ENCODE measurements around the gene ZNF550.

Gene ZNF550

DNA sequence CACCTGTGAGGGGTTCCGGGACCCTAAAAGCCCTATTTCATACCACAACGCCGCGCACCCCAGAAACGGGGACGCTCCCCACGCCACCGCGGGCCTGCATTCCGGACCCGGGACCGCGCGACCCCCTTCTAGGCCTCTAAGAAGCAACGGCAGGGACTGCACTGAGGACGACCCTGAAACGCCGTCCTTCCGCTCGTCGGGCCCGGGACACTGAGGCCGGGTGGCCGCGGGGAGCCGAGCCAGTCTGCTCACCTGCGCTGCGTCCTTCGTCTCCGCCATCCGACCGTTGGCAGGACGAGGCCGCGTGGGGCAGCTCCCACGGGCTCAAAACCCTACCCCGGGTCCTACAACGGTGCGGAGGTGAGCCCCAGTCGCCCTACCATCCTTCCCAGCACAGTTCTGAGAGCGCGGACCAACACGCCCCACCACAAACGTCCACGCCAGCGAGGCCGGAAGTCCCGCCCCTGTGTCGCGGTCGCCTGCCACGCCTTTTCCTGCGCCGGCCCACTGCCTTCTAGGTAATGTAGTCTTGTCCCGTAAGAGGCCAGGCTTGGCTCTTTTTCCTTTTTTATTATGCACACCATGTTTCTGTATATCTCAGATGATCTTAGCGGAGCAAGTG is at the start of gene ZNF550:
Gene ZNF550 (minus strand): TSS at position 460 of the 622 bp plus-strand sequence. CDS start 181 bp downstream, at position 279.
- DNase-seq, result peak; percentile 96

DNA sequence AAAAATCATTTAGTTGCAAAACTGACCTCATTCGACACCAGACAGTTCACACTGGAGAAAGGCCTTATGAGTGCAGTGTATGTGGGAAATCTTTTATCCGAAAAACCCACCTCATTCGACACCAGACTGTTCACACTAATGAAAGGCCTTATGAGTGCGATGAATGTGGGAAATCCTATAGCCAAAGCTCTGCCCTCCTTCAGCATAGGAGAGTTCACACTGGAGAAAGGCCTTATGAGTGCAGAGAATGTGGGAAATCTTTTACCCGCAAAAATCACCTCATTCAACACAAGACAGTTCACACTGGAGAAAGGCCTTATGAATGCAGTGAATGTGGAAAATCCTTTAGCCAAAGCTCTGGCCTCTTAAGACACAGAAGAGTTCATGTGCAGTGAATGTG is 47.3 kb upstream of the ZNF550 start:
- no peak for DNase-seq

DNA sequence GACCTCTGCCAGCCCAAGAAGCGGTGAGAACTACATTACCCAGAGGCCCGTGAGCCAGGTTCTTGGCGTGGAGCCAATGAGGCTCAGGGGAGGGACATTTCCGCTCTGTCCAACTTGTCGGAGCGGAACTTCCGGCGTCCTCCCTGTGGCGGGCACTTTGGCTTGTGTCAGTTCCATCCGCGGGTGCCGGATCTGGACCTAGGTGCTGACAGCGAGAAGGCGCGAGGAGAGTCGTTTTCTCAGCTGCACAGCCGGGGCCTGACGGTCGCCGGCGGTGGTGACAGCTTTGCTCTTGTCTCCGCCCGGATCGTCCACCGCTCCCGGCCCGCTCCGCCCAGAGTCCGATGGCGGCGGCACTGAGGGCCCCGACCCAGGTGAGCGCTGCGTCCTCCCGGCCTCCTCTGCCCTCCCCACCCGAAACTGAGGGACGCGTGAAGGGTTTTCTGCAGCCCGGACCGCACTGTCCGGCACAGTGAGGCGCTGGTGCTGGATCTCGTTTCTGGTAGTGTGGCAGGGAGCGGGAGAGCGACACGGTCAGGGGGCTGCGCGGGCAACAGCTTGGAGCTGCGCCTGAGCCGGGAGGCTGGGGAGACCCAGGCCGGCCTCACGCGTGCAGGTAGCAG is 40.2 kb upstream of the ZNF550 start, which contains the start of gene ZNF530:
Gene ZNF530 (plus strand): TSS at position 125 of the 623 bp plus-strand sequence. CDS start 4,461 bp downstream, outside the sequence.
- DNase-seq, result peak; percentile 97

DNA sequence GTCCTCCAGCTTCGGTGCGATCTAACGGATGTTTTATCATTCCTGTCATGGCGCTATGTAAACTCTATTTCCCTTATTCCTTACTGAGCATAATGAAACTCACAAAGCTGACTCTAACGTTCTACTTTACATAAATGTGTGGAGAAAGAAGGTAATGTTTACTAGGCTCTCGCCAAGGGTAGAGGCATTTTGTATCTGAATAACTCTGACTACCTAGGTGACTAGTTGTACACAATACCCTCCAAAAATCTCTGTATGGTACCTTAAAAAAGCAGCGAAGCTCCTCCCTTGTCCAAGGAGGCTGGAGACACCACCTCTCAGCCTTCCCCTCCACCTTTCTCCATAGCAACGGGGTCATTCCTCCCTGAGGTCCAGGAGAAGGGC is 39.7 kb upstream of the ZNF550 start:
- DNase-seq, result no peak

DNA sequence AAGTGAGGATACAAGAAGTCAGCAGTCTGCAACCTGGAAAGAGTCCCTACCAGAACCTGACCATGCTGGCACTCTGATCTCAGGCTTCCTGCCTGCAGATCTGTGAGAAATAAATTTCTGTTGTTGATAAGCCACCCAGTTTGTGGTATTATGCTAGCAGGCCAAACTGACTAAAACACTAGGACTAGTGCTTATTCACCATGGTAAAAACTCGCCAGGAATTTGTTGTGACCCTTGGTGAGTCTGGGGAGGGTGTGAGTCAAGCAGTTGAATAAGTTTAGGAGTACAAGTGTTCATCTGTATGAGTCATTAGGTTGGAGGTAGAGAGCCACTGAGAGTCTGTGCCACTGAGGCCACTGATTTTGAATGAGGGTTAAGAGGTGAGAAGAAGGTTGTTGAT is 27.9 kb upstream of the ZNF550 start:
- no peak for DNase-seq

DNA sequence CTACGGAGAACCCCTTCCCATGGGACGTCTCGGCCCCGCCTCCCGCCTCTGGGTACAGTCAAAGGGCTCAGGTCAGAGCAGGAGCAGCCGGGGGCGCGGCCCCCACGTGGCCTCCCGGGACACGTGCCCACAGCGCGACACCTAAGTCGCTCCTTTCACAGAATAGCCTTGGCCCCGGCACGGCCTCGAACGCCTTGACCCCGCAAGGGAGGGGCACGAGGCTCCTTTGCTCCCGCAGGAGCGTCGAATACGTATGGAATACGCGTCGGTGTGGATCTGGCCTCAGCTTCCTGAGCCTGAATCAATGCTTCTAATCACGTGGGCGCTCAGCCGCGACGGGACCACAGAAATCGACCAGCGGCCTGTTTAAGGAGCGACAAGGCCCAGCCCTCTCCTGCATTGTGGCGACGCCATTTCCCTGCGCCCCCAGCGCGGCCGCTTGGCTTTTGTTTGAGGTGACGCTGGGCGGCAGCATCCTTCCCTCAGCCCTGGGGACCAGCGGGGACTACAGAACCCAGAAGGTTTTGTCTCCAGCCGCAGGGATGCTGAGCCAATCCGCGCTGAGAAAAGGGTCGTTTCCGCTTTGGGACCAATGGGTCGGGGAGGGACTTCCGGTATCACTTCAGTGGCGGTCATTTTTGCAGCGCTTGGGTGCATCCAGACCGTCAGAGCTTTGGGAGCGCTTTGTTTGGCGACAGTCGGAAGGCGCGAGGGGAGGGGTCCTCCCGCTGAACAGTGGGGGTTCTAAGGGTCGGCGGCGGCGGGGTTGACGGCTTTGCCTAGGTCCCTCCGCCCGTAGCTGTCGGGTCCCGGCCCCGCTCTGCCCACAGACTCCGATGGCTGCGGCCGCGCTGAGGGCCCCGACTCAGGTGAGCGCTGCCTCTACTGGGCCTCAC is 24.1 kb upstream of the ZNF550 start, which contains the start of gene ZIK1:
Gene ZIK1 (plus strand): TSS at position 625 of the 896 bp plus-strand sequence. CDS start 212 bp downstream, at position 837.
- peak; percentile 98 for DNase-seq

DNA sequence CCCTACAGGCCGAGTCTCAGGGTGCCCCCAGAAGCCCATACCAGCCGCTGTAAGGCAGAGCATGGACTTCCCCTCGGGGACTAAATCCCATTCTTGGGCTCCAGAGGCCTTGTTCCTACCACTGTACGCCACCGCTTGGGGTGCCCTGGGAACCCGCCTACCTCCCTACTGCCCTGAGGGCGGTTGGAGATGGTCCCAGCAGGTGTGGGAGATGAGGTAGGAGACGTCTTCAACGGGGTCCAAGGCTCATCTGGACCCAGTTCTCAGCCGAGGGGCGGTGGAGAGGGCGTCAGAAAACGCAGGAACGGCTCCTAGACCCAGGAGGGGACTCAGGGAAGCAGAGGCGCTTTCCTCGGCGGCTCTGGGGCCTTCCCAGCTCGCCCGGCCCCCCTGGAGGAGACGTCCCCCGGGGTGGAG is 23.4 kb upstream of the ZNF550 start:
- DNase-seq, result no peak

DNA sequence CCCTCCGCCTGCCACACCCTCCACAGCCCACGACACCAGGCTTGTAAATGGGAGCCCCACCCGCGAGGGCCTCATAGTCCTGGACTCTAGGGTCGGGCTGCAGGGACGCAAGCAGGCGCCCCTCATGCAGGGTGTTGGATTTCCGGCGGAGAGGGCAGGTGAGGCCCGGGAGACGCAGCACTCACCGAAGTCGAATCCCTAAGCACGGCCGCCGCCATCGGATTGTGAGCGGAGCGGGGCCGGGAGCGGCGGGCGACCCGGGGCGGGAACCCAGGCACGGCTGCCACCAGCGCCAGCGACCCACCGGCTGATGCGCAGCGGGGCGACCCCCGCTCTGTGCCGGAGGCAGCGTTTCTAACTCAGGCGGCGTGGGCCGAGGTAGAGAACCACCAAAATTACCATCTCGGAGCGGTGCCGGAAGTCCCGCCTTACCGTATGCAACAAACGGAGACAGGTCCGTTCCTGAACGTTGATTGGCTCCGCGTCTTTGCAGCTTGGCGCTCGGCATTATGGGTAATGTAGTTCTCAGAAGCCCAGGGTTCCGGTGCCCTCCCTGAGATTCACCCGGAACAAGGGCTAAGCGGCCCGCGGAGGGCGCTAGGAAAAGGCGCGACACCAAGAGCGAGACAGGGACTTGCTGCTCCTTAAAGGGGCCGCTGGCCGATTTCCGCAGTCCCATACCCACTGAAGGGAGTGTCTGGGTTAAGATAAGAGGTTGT is 19.0 kb upstream of the ZNF550 start, which contains the start of gene ZNF416:
Gene ZNF416 (minus strand): TSS at position 425 of the 719 bp plus-strand sequence. CDS start 207 bp downstream, at position 218.
- peak; percentile 100 for DNase-seq

DNA sequence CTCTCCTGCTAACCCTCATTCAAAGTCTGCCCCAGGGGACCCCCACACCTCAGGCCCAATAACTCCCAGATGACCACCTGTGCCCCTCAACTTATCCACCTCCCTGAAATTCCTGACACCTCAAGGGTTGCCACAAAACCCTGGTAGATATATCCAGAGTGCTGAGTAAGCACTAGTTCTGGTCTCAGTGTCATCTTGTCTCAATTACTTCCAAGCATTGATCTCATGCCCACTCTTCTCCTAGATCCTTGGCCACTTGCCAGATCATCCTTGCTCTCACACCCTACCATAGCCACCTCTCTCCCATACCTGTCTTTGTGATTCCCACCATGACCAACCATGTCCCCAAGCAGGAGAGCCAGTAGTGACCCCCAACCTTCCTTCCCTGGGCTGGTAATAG is 17.0 kb upstream of the ZNF550 start:
- no peak for DNase-seq

DNA sequence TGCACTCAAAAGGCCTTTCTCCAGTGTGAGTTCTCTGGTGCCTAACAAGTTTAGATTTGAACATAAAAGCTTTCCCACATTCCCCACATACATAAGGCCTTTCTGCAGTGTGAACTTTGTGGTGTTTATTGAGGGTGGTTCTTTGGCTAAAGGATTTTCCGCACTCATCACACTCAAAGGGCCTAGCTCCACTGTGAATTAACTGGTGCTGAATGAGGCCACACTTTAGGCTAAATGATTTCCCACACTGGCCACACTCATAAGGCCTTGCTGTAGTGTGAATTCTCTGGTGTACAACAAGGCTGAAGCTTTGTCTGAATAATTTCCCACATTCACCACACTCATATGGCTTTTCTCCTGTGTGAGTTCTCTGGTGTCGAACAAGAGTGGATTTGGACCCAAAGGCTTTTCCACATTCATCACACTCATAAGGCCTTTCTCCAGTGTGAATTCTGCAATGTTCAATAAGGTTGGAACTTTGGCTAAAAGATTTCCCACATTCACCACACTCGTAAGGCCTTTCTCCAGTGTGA is 12.8 kb upstream of the ZNF550 start:
- DNase-seq, result no peak

DNA sequence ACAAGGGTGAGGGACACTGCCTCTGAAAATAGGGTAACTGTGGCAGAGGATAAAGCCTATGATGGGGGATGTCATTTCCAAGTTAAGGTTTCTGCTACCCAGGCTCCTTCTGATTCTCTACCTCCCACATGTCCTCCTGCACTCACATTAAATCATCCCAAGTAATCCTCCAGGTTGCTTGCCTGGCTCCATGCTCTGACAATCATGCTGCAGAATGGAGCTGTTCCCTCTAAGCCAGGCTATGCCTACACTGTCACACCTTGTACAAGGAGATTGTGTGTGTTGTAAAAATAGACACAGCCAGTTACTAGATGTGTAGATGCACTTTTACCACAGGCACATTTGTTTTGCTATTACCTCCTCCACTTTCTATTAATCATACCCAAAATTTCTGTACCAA is 11.0 kb upstream of the ZNF550 start:
- DNase-seq, result no peak

DNA sequence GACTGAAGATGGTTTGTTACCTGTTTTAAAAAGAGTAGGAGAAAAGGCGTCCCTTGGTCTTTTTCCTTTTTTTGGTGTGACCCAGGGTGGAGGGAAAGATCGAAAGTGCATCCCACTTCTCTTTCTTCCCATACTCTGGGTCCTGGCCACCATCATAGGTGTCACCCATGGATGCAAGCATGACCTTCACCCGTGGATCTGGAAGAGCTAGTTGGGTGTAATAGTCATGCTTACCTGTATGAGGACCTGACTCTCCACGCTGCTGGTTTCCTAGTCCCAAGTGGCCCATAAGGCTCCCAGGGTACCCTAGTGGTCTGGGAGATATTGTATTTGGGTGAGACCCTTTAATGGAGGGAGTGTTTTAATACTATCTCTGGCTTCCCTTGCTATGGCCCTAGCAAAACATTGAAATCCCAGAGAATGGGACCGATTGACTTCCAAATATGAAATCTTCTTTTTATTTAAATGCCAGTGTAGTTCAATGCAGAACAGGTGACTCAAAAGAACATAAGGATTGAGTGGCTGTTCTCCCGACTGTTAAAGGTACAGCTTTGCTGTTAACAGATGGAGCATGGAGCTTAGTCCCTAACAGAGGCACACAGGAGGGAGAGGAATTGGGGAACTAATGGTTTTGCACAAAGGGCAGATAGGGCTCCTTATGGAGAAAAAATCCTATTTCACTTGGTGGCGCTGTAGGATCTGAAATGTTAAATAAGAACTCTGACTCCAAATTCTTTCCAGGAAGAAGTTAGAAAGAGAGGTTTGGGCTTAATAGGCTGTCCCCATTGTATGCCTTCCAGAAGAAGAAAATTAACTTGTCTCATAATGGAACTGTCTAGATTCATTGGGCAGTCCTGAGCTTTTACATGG is 7.0 kb upstream of the ZNF550 start:
- peak; percentile 57 for DNase-seq

DNA sequence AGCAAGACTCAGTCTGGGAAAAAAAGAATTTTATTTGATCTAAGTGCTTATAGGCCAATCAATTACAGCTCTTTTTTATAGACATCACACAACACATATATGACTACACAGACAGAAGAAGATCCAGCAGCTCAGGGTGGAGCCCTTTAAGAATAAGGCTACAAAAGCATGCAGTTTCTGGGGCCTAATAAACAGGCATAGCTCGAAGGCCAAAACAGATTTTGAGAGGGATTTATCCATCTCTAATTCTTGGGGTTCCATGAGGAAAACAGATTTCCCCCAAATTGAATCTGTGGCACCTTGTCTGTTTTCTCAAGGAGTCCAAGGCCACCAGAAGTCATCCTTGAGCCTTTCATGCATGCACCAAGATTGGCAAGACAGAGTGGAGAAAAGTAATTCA is 3.9 kb upstream of the ZNF550 start:
- DNase-seq, result no peak

DNA sequence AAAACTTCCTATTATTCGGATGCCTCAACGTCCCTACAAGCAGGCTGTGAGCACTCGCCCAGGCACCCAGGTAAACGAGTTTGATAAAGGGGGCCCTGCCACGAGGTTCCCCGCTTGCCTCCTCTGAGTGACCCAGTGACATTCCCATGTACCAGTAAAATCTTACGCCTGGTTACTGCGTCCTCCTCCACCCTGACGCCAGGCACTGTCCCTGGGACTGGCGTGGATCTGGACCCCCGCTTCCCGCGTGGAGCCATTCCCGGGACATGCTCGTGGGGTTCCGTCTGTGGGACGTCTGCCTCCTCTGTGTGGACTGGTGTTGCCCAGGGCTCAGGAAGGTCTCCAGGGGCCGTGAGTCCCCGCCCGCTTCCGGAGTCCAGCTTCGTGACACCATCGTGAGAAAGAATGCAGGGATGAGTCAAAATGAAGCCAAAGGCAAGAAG is 407 bp upstream of the ZNF550 start:
- DNase-seq, result no peak

DNA sequence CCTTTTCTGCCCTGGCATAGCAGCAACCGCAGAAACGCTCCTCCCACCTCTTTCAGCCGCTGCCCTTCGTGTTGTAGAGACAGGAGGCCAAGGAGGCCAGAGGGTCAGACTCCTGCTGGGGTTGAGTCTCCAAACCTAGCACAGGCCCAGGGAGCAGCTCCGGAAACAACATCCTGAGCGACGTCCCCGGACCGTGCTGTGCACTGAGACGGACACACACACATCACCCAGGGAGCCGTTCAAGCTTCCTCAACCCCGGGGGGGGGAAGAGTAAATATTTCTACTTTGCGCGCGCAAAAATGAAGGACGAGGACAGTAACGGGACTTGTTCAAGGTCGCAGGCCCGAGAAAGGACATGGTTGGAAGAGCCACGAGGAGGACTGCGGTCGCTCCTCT is 657 bp downstream of the ZNF550 start:
- peak; percentile 65 for DNase-seq

DNA sequence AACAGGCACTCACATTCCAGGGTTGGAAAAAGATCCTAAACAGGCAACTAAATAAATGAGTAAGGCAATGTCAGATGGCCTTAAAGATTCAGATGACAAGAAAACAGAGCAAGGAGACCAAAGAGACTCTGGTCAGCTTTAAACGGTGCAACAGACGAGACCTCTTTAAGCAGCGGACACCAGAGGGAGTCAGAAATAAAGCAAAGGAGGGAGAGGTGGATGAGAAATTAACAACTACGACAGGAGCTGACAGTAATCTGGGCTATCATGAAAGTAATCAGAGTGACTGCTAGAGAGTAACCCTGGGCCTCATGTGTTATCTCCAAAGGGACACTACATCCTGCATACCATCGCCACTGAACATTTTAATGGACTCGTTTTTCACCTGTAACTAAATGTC is 1.1 kb downstream of the ZNF550 start:
- peak; percentile 49 for DNase-seq

DNA sequence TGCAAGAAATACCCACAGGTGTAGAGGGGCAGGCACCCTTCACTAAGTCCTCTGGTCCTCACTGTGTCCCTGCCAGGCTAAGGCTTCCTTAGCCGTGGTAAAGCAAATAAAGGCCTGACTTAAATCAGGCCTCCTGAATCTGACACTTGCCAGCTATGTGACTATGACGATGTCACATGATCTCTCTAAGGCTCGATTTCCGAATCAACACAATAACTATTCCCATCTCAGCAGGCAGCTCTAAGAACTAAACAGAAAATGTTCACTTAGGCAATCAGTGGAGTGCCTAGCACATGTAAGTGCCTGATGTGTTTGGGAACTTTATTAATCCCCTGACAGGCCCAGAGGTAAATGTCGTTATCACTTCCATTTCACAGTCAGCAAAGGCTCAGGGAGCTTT is 2.0 kb downstream of the ZNF550 start:
- no peak for DNase-seq

DNA sequence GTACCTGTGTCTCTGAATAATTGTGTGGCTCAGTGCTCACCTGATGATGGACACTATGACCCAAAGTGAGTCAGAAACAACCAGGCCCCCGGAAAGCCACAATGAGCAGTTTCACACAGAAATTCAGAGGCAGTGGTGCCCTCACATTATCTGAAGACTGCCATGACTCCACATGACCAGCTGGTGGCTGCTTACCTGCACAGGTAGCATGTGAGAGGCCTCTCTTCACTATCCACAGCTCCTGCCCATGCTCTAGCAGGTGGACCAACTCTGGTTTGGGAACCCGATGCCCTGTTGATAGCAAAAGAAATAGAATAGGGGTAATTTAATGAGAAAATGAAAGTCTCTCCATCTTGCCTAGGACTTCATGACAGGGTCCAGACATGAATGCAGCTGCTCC is 7.2 kb downstream of the ZNF550 start:
- DNase-seq, result no peak

DNA sequence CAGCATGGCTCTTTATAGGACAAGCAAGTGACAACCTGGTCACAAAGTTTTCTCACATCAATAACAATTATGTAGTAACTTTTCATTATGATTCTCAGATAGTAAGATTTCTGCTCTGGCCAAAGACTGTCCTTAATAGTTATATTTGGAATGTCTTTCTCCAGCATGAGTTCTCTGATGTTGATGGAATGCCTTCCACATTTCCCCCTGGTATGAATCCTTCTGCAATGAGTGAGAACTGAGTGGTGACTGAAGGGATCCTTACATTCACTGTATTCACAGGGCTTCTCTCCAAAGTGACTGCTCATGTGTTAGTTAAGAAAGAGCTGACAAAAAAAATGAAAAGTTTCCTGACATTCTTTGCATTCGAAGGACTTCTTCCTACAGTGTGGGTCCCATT is 13.2 kb downstream of the ZNF550 start:
- no peak for DNase-seq

DNA sequence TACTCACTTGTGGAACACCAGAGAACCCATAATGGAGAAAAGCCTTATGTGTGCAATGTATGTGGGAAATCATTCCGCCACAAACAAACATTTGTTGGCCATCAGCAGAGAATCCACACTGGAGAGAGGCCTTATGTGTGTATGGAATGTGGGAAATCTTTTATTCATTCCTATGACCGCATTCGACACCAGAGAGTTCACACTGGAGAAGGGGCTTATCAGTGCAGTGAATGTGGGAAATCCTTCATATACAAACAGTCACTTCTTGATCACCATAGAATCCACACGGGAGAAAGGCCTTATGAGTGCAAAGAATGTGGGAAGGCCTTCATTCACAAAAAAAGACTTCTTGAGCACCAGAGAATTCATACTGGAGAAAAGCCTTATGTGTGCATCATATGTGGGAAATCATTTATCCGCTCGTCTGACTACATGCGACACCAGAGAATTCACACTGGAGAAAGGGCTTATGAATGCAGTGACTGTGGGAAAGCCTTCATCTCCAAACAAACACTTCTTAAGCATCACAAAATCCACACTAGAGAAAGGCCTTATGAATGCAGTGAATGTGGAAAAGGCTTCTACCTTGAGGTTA is 21.6 kb downstream of the ZNF550 start:
- DNase-seq, result no peak
